22Rv1 (cell line): Measurements from ENCODE around the gene NCKAP5.

Source experiments
- CTCF ChIP-seq: fragments of 450-650 bp; IDR thresholded peaks from 2 replicates; pipeline ENCODE4 v1.5.1; 2017; ENCODE audit warnings: mild to moderate bottlenecking
- ZFX ChIP-seq: fragments of 450-650 bp; IDR thresholded peaks from 2 replicates; pipeline ENCODE4 v1.6.1; 2017; ENCODE audit warnings: antibody characterized with exemption, borderline replicate concordance

GRCh38 chr2:133080822-133081221 lies 487.4 kb downstream of the NCKAP5 start:
- no peak for TF ChIP-seq CTCF
- no peak for TF ChIP-seq ZFX
